Neural progenitor cell (in vitro differentiated cells): ENCODE results near the gene NDUFS8. TPM values are rescaled to one million over a fixed set of nuclear protein-coding genes. Genes with fewer than 3 reads are reported as not detected.

Experiments
- DNase-seq: peaks from one replicate; pipeline ENCODE4 v3.0.0-alpha.2; 2016; ENCODE audit warnings: low spot score
- H2AFZ ChIP-seq: fragments of 200-600 bp; sonication (generic); replicated peaks from 2 replicates; pipeline ENCODE4 v1.6.1; 2016; ENCODE audit warnings: antibody characterized with exemption
- H3F3A ChIP-seq: fragments of 200-600 bp; sonication (generic); 2 replicates; pipeline ENCODE4 v1.6.1; 2016; ENCODE audit warnings: antibody characterized with exemption, low read depth
- H3K27ac ChIP-seq: fragments of 200-600 bp; sonication (generic); 2 replicates; pipeline ENCODE4 v1.5.1; 2016; ENCODE audit warnings: mild to moderate bottlenecking
- H3K27me3 ChIP-seq: fragments of 200-600 bp; sonication (generic); 2 replicates; pipeline ENCODE4 v1.6.1; 2016; ENCODE audit warnings: mild to moderate bottlenecking, moderate library complexity
- H3K36me3 ChIP-seq: fragments of 200-600 bp; sonication (generic); 2 replicates; pipeline ENCODE4 v1.5.1; 2016
- H3K4me1 ChIP-seq: fragments of 200-600 bp; sonication (generic); 2 replicates; pipeline ENCODE4 v1.6.1; 2016; ENCODE audit warnings: mixed run types
- H3K4me2 ChIP-seq: fragments of 200-600 bp; sonication (generic); 2 replicates; pipeline ENCODE4 v1.6.1; 2016
- H3K4me3 ChIP-seq: fragments of 200-600 bp; sonication (generic); 2 replicates; pipeline ENCODE4 v1.5.1; 2016
- H3K79me2 ChIP-seq: fragments of 200-600 bp; sonication (generic); 2 replicates; pipeline ENCODE4 v1.6.1; 2016; ENCODE audit warnings: low read depth
- H3K9ac ChIP-seq: fragments of 200-600 bp; sonication (generic); 2 replicates; pipeline ENCODE4 v1.6.1; 2016
- H3K9me3 ChIP-seq: fragments of 200-600 bp; sonication (generic); 2 replicates; pipeline ENCODE4 v1.5.1; 2016; ENCODE audit warnings: low read depth
- H4K20me1 ChIP-seq: fragments of 200-600 bp; sonication (generic); 2 replicates; pipeline ENCODE4 v1.6.1; 2016; ENCODE audit warnings: low read depth
- H3K27ac Mint-ChIP-seq: 3 replicates; pipeline ENCODE4 v1.8.0; 2021; ENCODE audit warnings: mixed read lengths
- H3K27me3 Mint-ChIP-seq: 2 replicates; pipeline ENCODE4 v1.8.0; 2022; ENCODE audit warnings: low read depth, mild to moderate bottlenecking, inconsistent platforms, moderate library complexity, mixed read lengths; ENCODE audit not compliant: insufficient read depth
- H3K36me3 Mint-ChIP-seq: 3 replicates; pipeline ENCODE4 v1.8.0; 2021; ENCODE audit warnings: mixed read lengths
- H3K4me1 Mint-ChIP-seq: 3 replicates; pipeline ENCODE4 v1.8.0; 2021; ENCODE audit warnings: mixed read lengths
- H3K4me3 Mint-ChIP-seq: 3 replicates; pipeline ENCODE4 v1.8.0; 2021; ENCODE audit warnings: mild to moderate bottlenecking, moderate library complexity, mixed read lengths
- H3K9me3 Mint-ChIP-seq: 3 replicates; pipeline ENCODE4 v1.8.0; 2020; ENCODE audit warnings: mixed read lengths
- EZH2 ChIP-seq: fragments of 200-600 bp; sonication (generic); IDR thresholded peaks from 2 replicates; pipeline ENCODE4 v1.6.1; 2017; ENCODE audit warnings: antibody characterized with exemption, mild to moderate bottlenecking, moderate library complexity
- EZH2phosphoT487 ChIP-seq: fragments of 200-600 bp; sonication (generic); IDR thresholded peaks from 2 replicates; pipeline ENCODE4 v1.6.1; 2017; ENCODE audit warnings: antibody characterized with exemption
- total RNA-seq: library from RNA; depleted of rRNA; stranded (reverse); fragments of >200 nt; gene quantifications from 2 replicates; pipeline ENCODE4 v1.2.3, GENCODE V29; 2015; ENCODE audit warnings: low replicate concordance
- TF ChIP-seq, protein P1 (sequence below): fragments of 200-600 bp; sonication (generic); IDR thresholded peaks from 2 replicates; pipeline ENCODE4 v1.5.1; 2017; ENCODE audit warnings: antibody characterized with exemption, mild to moderate bottlenecking

NDUFS8 gene
- total RNA-seq, 1 donor from 2014 or later, result 46.7 TPM

DNA sequence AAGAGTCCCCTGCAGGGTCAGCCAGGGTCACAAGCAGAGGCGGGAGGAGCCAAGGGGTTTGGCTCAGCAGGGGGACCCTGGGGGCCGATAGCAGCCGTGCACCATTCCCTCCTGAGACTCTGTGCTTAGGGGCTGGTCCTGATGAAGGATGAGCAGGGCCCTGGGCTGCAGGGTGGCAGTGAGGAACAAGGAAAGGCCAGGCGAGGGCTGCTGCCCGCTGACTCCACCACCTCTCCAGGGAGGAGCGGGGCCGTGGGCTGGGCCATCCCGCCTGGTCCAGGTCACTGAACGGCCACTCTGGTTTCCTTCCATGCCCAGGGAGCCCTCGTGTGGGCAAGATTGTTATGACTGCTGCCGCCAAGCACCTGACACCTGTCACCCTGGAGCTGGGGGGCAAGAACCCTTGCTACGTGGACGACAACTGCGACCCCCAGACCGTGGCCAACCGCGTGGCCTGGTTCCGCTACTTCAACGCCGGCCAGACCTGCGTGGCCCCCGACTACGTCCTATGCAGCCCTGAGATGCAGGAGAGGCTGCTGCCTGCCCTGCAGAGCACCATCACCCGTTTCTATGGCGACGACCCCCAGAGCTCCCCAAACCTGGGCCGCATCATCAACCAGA is 9.2 kb upstream of the NDUFS8 start:
- H3K36me3 ChIP-seq, result no peaks in the 10 kb centered on the region
- no peak overlapping the region for H3K4me3 ChIP-seq
- peaks cover 14% of the 10 kb centered on the region for H3F3A ChIP-seq
- Mint-ChIP-seq H3K9me3 (peaks cover 6% of the 10 kb centered on the region), H3K27me3 (peaks cover 2% of the 10 kb centered on the region), H3K4me1 (peaks cover 26% of the 10 kb centered on the region), H3K27ac (peak overlapping the region; percentile 78), H3K36me3 (peaks cover 16% of the 10 kb centered on the region), H3K4me3 (no peak overlapping the region)
- no peak for TF ChIP-seq EZH2phosphoT487
- TF ChIP-seq, protein P1, sequence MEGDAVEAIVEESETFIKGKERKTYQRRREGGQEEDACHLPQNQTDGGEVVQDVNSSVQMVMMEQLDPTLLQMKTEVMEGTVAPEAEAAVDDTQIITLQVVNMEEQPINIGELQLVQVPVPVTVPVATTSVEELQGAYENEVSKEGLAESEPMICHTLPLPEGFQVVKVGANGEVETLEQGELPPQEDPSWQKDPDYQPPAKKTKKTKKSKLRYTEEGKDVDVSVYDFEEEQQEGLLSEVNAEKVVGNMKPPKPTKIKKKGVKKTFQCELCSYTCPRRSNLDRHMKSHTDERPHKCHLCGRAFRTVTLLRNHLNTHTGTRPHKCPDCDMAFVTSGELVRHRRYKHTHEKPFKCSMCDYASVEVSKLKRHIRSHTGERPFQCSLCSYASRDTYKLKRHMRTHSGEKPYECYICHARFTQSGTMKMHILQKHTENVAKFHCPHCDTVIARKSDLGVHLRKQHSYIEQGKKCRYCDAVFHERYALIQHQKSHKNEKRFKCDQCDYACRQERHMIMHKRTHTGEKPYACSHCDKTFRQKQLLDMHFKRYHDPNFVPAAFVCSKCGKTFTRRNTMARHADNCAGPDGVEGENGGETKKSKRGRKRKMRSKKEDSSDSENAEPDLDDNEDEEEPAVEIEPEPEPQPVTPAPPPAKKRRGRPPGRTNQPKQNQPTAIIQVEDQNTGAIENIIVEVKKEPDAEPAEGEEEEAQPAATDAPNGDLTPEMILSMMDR, result peak; percentile 31
- H3K27me3 ChIP-seq, result no peaks in the 10 kb centered on the region
- H3K4me2 ChIP-seq, result peak overlapping the region; percentile 64
- DNase-seq, result peak; percentile 67
- peaks cover 9% of the 10 kb centered on the region for H3K4me1 ChIP-seq
- no peaks in the 10 kb centered on the region for H3K9me3 ChIP-seq
- no peak overlapping the region for H2AFZ ChIP-seq
- no peaks in the 10 kb centered on the region for H4K20me1 ChIP-seq
- no peak overlapping the region for H3K27ac ChIP-seq
- no peaks in the 10 kb centered on the region for H3K79me2 ChIP-seq
- no peak overlapping the region for H3K9ac ChIP-seq

DNA sequence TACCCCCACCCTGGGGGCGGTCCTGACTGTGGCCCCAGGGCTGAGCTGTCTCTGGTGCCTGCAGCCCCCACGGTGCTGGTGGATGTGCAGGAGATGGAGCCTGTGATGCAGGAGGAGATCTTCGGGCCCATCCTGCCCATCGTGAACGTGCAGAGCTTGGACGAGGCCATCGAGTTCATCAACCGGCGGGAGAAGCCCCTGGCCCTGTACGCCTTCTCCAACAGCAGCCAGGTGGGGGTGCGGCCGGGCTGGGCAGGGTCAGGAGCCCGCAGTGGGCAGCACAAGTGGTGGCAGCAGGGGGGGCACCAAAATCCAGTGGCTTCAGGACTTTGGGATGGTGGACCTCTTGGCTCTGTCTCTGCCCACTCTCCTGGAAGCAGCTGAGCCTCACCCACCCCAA is 8.0 kb upstream of the NDUFS8 start:
- TF ChIP-seq EZH2 (no peak), EZH2phosphoT487 (no peak)
- TF ChIP-seq, protein P1, result no peak
- Mint-ChIP-seq H3K4me3 (no peak overlapping the region), H3K27ac (no peak overlapping the region)

DNA sequence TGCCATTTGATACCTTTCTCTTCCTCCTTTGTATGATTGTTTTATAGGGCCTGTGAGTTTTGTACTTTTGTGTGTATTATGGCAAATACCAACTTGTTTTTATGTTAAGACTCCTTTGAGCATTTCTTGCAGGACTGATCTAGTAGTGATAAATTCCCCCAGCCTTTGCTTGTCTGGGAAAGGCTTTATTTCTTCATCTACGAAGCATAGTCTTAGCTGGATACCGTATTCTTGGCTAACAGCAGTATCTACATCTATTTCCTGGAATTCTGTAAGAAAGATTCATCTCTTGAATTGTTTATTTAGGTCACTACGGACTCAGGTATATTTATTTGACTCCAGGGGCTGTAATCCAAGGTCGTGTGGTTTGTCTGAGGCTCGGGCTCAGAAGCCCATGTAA is 6.0 kb upstream of the NDUFS8 start:
- Histone ChIP-seq H3K36me3 (no peaks in the 10 kb centered on the region), H3K27me3 (no peaks in the 10 kb centered on the region), H3K27ac (no peak overlapping the region), H3K9ac (no peak overlapping the region), H3F3A (peaks cover 14% of the 10 kb centered on the region), H3K4me3 (no peak overlapping the region), H2AFZ (no peak overlapping the region), H3K4me2 (no peak overlapping the region), H3K4me1 (peaks cover 12% of the 10 kb centered on the region), H4K20me1 (no peaks in the 10 kb centered on the region), H3K9me3 (no peaks in the 10 kb centered on the region), H3K79me2 (peaks cover 10% of the 10 kb centered on the region)
- no peak overlapping the region for H3K27ac Mint-ChIP-seq
- H3K4me3 Mint-ChIP-seq, result no peak overlapping the region
- H3K4me1 Mint-ChIP-seq, result peaks cover 24% of the 10 kb centered on the region
- peaks cover 6% of the 10 kb centered on the region for H3K9me3 Mint-ChIP-seq
- TF ChIP-seq, protein P1, result no peak
- TF ChIP-seq EZH2, result no peak
- no peak for TF ChIP-seq EZH2phosphoT487
- DNase-seq, result no peak
- H3K27me3 Mint-ChIP-seq, result peaks cover 10% of the 10 kb centered on the region
- H3K36me3 Mint-ChIP-seq, result peaks cover 17% of the 10 kb centered on the region

More for the DNA sequence above, 8.0 kb upstream of the NDUFS8 start:
- Histone ChIP-seq H3K27me3 (no peaks in the 10 kb centered on the region), H3K79me2 (no peaks in the 10 kb centered on the region), H3K4me2 (no peak overlapping the region), H4K20me1 (no peaks in the 10 kb centered on the region), H3K4me1 (peaks cover 9% of the 10 kb centered on the region), H2AFZ (no peak overlapping the region), H3K4me3 (no peak overlapping the region), H3K27ac (no peak overlapping the region), H3F3A (peaks cover 14% of the 10 kb centered on the region), H3K9me3 (no peaks in the 10 kb centered on the region), H3K9ac (no peak overlapping the region), H3K36me3 (no peaks in the 10 kb centered on the region)
- H3K4me1 Mint-ChIP-seq, result peaks cover 20% of the 10 kb centered on the region
- peaks cover 6% of the 10 kb centered on the region for H3K9me3 Mint-ChIP-seq
- H3K36me3 Mint-ChIP-seq, result peaks cover 17% of the 10 kb centered on the region
- peaks cover 5% of the 10 kb centered on the region for H3K27me3 Mint-ChIP-seq
- DNase-seq, result no peak
